SK-N-SH treated with all-trans-retinoic acid at 6 μM for 48 hours (cell line): ENCODE measurements around the gene C14orf93.

Source experiments
- ATAC-seq: fragments of 200-7000 bp; cut with Tn5 transposase; 3 replicates; pipeline ENCODE4 v1.9.1; 2020; ENCODE audit warnings: mild to moderate bottlenecking, moderate library complexity
- ARNTL ChIP-seq: fragments of 450-650 bp; formaldehyde crosslinking; IDR thresholded peaks from 2 replicates; pipeline ENCODE4 v1.5.0; 2020; ENCODE audit warnings: low read depth, mild to moderate bottlenecking, moderate library complexity, borderline replicate concordance
- BACH2 ChIP-seq: fragments of 250-450 bp; sonication (Bioruptor Pico); IDR thresholded peaks from 2 replicates; pipeline ENCODE4 v1.9.0; 2021; ENCODE audit warnings: mild to moderate bottlenecking, borderline replicate concordance
- CSDC2 ChIP-seq: fragments of 250-450 bp; sonication (Bioruptor Pico); IDR thresholded peaks from 2 replicates; pipeline ENCODE4 v1.5.0; 2020; ENCODE audit warnings: mild to moderate bottlenecking, moderate library complexity
- ESRRG ChIP-seq: fragments of 250-450 bp; sonication (Bioruptor Pico); IDR thresholded peaks from 2 replicates; pipeline ENCODE4 v1.6.1; 2021; ENCODE audit warnings: mild to moderate bottlenecking
- GLIS3 ChIP-seq: fragments of 250-450 bp; sonication (Bioruptor Pico); IDR thresholded peaks from 2 replicates; pipeline ENCODE4 v1.5.0; 2020; ENCODE audit warnings: mild to moderate bottlenecking, moderate library complexity
- ISL1 ChIP-seq: fragments of 250-450 bp; sonication (Bioruptor Pico); IDR thresholded peaks from 2 replicates; pipeline ENCODE4 v2.1.2; 2022; ENCODE audit warnings: mild to moderate bottlenecking, moderate library complexity
- OSR1 ChIP-seq: fragments of 250-450 bp; sonication (Bioruptor Pico); IDR thresholded peaks from 2 replicates; pipeline ENCODE4 v1.8.0; 2022; ENCODE audit warnings: moderate library complexity, mild to moderate bottlenecking, inconsistent platforms
- RARB ChIP-seq: fragments of 250-450 bp; sonication (Bioruptor Pico); IDR thresholded peaks from 2 replicates; pipeline ENCODE4 v1.8.0; 2021; ENCODE audit warnings: mild to moderate bottlenecking, moderate library complexity
- SNAI2 ChIP-seq: fragments of 250-450 bp; sonication (Bioruptor Pico); IDR thresholded peaks from 2 replicates; pipeline ENCODE4 v1.5.0; 2020; ENCODE audit warnings: mild to moderate bottlenecking, moderate library complexity
- TCF4 ChIP-seq: fragments of 250-450 bp; sonication (Bioruptor Pico); IDR thresholded peaks from 2 replicates; pipeline ENCODE4 v1.8.0; 2021; ENCODE audit warnings: mild to moderate bottlenecking, moderate library complexity, borderline replicate concordance
- TOX ChIP-seq: fragments of 250-450 bp; sonication (Bioruptor Pico); IDR thresholded peaks from 2 replicates; pipeline ENCODE4 v1.8.0; 2021; ENCODE audit warnings: mild to moderate bottlenecking, moderate library complexity, borderline replicate concordance
- ZC3H10 ChIP-seq: fragments of 250-450 bp; sonication (Bioruptor Pico); IDR thresholded peaks from 2 replicates; pipeline ENCODE4 v1.5.1; 2021; ENCODE audit warnings: mild to moderate bottlenecking, moderate library complexity
- ZFP3 ChIP-seq: fragments of 250-450 bp; sonication (Bioruptor Pico); IDR thresholded peaks from 2 replicates; pipeline ENCODE4 v1.5.0; 2020; ENCODE audit warnings: mild to moderate bottlenecking, moderate library complexity
- ZFP30 ChIP-seq: fragments of 450-650 bp; formaldehyde crosslinking; IDR thresholded peaks from 2 replicates; pipeline ENCODE4 v1.5.0; 2022; ENCODE audit warnings: mild to moderate bottlenecking, moderate library complexity
- ZNF70 ChIP-seq: fragments of 450-650 bp; formaldehyde crosslinking; IDR thresholded peaks from 2 replicates; pipeline ENCODE4 v1.5.0; 2020; ENCODE audit warnings: mild to moderate bottlenecking, moderate library complexity
- ZNF8 ChIP-seq: fragments of 450-650 bp; formaldehyde crosslinking; IDR thresholded peaks from 2 replicates; pipeline ENCODE4 v1.5.0; 2020; ENCODE audit warnings: mild to moderate bottlenecking, moderate library complexity
- TF ChIP-seq, protein P1 (sequence below): fragments of 250-450 bp; sonication (Bioruptor Pico); IDR thresholded peaks from 2 replicates; pipeline ENCODE4 v1.8.0; 2021; ENCODE audit warnings: low read depth, mild to moderate bottlenecking, moderate library complexity, borderline replicate concordance
- TF ChIP-seq, protein P2 (sequence below): fragments of 250-450 bp; sonication (Bioruptor Pico); IDR thresholded peaks from 2 replicates; pipeline ENCODE4 v1.5.1; 2021; ENCODE audit warnings: mild to moderate bottlenecking, moderate library complexity
- TF ChIP-seq, protein P3 (sequence below): fragments of 250-450 bp; sonication (Bioruptor Pico); IDR thresholded peaks from 2 replicates; pipeline ENCODE4 v1.8.0; 2020; ENCODE audit warnings: mild to moderate bottlenecking, moderate library complexity, borderline replicate concordance
- TF ChIP-seq, protein P4 (sequence below): fragments of 250-450 bp; sonication (Bioruptor Pico); IDR thresholded peaks from 2 replicates; pipeline ENCODE4 v1.5.1; 2020; ENCODE audit warnings: low read depth, mild to moderate bottlenecking, moderate library complexity
- TF ChIP-seq, protein P5 (sequence below): fragments of 250-450 bp; sonication (Bioruptor Pico); IDR thresholded peaks from 2 replicates; pipeline ENCODE4 v1.5.0; 2020; ENCODE audit warnings: mild to moderate bottlenecking, moderate library complexity

C14orf93 gene

DNA sequence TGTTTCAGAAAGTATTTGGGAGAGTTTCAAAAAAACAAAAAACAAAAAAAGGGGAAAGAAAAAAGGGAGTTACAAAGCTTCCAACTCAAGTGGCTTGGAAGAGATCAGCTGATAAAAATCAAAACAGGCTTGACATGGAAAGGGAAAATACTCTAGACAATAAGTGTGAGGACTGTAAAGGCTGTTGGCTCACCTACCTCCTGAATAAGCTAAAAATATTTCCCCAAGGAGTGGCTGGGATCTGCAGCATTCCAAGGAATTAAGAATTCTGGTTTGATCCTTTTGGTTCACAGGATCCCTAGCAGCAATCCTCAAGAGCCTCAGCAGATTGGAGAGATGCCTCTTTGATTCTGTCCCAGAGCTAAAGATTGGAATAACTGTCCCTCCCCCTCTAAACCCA is 16.4 kb downstream of the C14orf93 start:
- TF ChIP-seq ZNF8 (CRISPR knock-in tag) = no peak
- no peak for TF ChIP-seq OSR1 (CRISPR knock-in tag)
- TF ChIP-seq GLIS3 (CRISPR knock-in tag) = no peak
- no peak for TF ChIP-seq TOX (CRISPR knock-in tag)
- TF ChIP-seq, protein P1, sequence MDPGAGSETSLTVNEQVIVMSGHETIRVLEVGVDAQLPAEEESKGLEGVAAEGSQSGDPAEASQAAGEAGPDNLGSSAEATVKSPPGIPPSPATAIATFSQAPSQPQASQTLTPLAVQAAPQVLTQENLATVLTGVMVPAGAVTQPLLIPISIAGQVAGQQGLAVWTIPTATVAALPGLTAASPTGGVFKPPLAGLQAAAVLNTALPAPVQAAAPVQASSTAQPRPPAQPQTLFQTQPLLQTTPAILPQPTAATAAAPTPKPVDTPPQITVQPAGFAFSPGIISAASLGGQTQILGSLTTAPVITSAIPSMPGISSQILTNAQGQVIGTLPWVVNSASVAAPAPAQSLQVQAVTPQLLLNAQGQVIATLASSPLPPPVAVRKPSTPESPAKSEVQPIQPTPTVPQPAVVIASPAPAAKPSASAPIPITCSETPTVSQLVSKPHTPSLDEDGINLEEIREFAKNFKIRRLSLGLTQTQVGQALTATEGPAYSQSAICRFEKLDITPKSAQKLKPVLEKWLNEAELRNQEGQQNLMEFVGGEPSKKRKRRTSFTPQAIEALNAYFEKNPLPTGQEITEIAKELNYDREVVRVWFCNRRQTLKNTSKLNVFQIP = no peak
- no peak for TF ChIP-seq RARB (CRISPR knock-in tag)
- no peak for TF ChIP-seq ARNTL (CRISPR knock-in tag)
- TF ChIP-seq SNAI2 (CRISPR knock-in tag) = no peak
- TF ChIP-seq CSDC2 = no peak
- no peak for TF ChIP-seq ZNF70 (CRISPR knock-in tag)
- no peak for TF ChIP-seq TCF4 (CRISPR knock-in tag)
- TF ChIP-seq BACH2 (CRISPR knock-in tag) = no peak
- TF ChIP-seq ZFP3 (CRISPR knock-in tag) = no peak
- TF ChIP-seq ZC3H10 (CRISPR knock-in tag) = no peak
- no peak for TF ChIP-seq ZFP30
- TF ChIP-seq ESRRG (CRISPR knock-in tag) = no peak
- TF ChIP-seq, protein P2, sequence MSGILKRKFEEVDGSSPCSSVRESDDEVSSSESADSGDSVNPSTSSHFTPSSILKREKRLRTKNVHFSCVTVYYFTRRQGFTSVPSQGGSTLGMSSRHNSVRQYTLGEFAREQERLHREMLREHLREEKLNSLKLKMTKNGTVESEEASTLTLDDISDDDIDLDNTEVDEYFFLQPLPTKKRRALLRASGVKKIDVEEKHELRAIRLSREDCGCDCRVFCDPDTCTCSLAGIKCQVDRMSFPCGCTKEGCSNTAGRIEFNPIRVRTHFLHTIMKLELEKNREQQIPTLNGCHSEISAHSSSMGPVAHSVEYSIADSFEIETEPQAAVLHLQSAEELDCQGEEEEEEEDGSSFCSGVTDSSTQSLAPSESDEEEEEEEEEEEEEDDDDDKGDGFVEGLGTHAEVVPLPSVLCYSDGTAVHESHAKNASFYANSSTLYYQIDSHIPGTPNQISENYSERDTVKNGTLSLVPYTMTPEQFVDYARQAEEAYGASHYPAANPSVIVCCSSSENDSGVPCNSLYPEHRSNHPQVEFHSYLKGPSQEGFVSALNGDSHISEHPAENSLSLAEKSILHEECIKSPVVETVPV (CRISPR knock-in tag) = no peak
- ATAC-seq = no peak

DNA sequence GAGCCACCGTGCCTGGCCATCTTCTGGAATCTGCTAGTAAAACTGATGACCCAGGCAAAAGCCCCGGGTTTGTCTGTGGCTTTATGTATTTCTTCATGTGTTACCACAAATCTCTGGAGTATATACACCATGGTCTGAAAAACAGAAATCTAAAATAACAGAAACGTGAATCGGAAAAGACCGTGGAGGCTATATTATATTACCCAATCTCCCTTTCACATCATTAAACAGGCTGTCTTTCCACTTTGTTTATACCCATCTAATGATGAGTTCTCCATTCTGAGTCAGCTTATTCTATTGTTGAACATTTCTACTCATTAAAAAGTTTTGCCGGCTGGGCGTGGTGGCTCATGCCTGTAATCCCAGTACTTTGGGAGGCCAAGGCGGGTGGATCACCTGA is 18.1 kb downstream of the C14orf93 start:
- no peak for ATAC-seq
- no peak for TF ChIP-seq ESRRG (CRISPR knock-in tag)
- TF ChIP-seq GLIS3 (CRISPR knock-in tag) = no peak
- no peak for TF ChIP-seq RARB (CRISPR knock-in tag)
- no peak for TF ChIP-seq OSR1 (CRISPR knock-in tag)
- no peak for TF ChIP-seq BACH2 (CRISPR knock-in tag)
- no peak for TF ChIP-seq TCF4 (CRISPR knock-in tag)
- no peak for TF ChIP-seq SNAI2 (CRISPR knock-in tag)
- no peak for TF ChIP-seq CSDC2
- TF ChIP-seq, protein P3, sequence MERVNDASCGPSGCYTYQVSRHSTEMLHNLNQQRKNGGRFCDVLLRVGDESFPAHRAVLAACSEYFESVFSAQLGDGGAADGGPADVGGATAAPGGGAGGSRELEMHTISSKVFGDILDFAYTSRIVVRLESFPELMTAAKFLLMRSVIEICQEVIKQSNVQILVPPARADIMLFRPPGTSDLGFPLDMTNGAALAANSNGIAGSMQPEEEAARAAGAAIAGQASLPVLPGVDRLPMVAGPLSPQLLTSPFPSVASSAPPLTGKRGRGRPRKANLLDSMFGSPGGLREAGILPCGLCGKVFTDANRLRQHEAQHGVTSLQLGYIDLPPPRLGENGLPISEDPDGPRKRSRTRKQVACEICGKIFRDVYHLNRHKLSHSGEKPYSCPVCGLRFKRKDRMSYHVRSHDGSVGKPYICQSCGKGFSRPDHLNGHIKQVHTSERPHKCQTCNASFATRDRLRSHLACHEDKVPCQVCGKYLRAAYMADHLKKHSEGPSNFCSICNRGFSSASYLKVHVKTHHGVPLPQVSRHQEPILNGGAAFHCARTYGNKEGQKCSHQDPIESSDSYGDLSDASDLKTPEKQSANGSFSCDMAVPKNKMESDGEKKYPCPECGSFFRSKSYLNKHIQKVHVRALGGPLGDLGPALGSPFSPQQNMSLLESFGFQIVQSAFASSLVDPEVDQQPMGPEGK = no peak
- TF ChIP-seq, protein P4, sequence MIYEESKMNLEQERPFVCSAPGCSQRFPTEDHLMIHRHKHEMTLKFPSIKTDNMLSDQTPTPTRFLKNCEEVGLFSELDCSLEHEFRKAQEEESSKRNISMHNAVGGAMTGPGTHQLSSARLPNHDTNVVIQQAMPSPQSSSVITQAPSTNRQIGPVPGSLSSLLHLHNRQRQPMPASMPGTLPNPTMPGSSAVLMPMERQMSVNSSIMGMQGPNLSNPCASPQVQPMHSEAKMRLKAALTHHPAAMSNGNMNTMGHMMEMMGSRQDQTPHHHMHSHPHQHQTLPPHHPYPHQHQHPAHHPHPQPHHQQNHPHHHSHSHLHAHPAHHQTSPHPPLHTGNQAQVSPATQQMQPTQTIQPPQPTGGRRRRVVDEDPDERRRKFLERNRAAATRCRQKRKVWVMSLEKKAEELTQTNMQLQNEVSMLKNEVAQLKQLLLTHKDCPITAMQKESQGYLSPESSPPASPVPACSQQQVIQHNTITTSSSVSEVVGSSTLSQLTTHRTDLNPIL (CRISPR knock-in tag) = no peak
- TF ChIP-seq, protein P5, sequence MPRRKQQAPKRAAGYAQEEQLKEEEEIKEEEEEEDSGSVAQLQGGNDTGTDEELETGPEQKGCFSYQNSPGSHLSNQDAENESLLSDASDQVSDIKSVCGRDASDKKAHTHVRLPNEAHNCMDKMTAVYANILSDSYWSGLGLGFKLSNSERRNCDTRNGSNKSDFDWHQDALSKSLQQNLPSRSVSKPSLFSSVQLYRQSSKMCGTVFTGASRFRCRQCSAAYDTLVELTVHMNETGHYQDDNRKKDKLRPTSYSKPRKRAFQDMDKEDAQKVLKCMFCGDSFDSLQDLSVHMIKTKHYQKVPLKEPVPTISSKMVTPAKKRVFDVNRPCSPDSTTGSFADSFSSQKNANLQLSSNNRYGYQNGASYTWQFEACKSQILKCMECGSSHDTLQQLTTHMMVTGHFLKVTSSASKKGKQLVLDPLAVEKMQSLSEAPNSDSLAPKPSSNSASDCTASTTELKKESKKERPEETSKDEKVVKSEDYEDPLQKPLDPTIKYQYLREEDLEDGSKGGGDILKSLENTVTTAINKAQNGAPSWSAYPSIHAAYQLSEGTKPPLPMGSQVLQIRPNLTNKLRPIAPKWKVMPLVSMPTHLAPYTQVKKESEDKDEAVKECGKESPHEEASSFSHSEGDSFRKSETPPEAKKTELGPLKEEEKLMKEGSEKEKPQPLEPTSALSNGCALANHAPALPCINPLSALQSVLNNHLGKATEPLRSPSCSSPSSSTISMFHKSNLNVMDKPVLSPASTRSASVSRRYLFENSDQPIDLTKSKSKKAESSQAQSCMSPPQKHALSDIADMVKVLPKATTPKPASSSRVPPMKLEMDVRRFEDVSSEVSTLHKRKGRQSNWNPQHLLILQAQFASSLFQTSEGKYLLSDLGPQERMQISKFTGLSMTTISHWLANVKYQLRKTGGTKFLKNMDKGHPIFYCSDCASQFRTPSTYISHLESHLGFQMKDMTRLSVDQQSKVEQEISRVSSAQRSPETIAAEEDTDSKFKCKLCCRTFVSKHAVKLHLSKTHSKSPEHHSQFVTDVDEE (CRISPR knock-in tag) = no peak
- no peak for TF ChIP-seq ISL1 (CRISPR knock-in tag)
- no peak for TF ChIP-seq ARNTL (CRISPR knock-in tag)
- TF ChIP-seq, protein P1 = no peak
